Measurements from ENCODE around the gene REXO1.

DNA sequence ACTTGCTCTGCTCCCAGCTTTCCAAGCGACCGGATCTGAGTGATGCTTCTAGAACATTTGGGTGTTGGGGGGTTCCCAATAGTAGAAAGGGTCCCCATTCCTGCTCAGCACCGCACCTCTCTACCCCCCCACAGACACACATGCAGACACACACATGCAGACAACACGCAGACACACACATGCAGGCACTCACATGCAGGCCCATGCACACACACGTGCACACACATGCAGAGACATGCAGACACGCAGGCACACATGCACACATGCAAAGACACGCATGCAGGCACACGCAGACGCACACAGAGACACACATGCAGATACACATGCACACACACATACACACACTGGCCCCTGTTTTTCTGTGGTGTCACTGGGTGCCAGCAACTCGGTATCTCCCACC, 71.1 kb downstream of the REXO1 start:
- no peak for TF ChIP-seq POLR2AphosphoS5 (IDR thresholded peaks at IDR 0.05; ENCODE audit: low read depth, low read length)
- TF ChIP-seq POLR2A (IDR thresholded peaks at IDR 0.05; ENCODE audit: low read depth, low read length) = no peak
- no peak for TF ChIP-seq POU2F2 (IDR thresholded peaks at IDR 0.05; ENCODE audit: low read depth, low read length)
- TF ChIP-seq TAF1 (IDR thresholded peaks at IDR 0.05; ENCODE audit: low read depth, low read length) = no peak
- no peak for TF ChIP-seq PAX5 (IDR thresholded peaks at IDR 0.05; ENCODE audit: insufficient read depth, low read length, severe bottlenecking)

Measured in GM12891 (cell line).